K562 (cell line): ENCODE measurements around the gene KIAA0319L. TPM values are rescaled to one million over a fixed set of nuclear protein-coding genes. Genes with fewer than 3 reads are reported as not detected.

Experiments used
- GATA2 ChIP-seq: sonication (generic); formaldehyde crosslinking; IDR thresholded peaks from 2 replicates; pipeline ENCODE4 v1.4.0; 2020; ENCODE audit warnings: mild to moderate bottlenecking, missing genetic modification reagents
- NCOA4 ChIP-seq: fragments of 450-650 bp; IDR thresholded peaks from 2 replicates; pipeline ENCODE4 v1.6.1; 2018; ENCODE audit warnings: mild to moderate bottlenecking; ENCODE audit not compliant: partially characterized antibody
- RCOR1 ChIP-seq, 2 experiments: IDR thresholded peaks; 2 replicates each; pipeline ENCODE4 v1.6.1; 2012; ENCODE audit warnings: low read depth in 2 of 2, low read length in 2 of 2, borderline replicate concordance in 1 of 2, improper control_type of control experiment in 1 of 2
- ZNF316 ChIP-seq: fragments of 450-650 bp; IDR thresholded peaks from 2 replicates; pipeline ENCODE4 v1.6.1; 2016
- polyA plus RNA-seq, 8 experiments: library from polyadenylated mRNA; depleted of rRNA in 4 of 8; stranded (reverse) in 5 of 8; unstranded in 3 of 8; fragments of >200 nt; fragmentation: Nextera tagmentation in 2 of 8; fragmentation: Illumina TruSeq in 1 of 8; extraction: Ambion mirVana in 2 of 8; extraction: Trizol in 1 of 8; gene quantifications; 2 replicates each; pipeline versions ENCODE4 v1.2.1 to v1.2.3, GENCODE V29; 2011 to 2014; ENCODE audit warnings: inconsistent platforms in 1 of 8, missing spikeins in 1 of 8
- total RNA-seq, 7 experiments: library from RNA; depleted of rRNA in 6 of 7; stranded (reverse); fragments of >200 nt in 6 of 7; fragmentation: Illumina TruSeq in 2 of 7; extraction: Trizol in 2 of 7; gene quantifications; 2 replicates each; pipeline versions ENCODE4 v1.2.1 to v1.2.3, GENCODE V29; 2011 to 2021; ENCODE audit warnings: low replicate concordance in 1 of 7
- TF ChIP-seq, protein P1 (sequence below): fragments of 450-650 bp; IDR thresholded peaks from 2 replicates; pipeline ENCODE4 v1.6.1; 2016; ENCODE audit warnings: low read depth

The KIAA0319L gene
- total and polyA plus RNA-seq, 9 of the 15 experiments (the other 6 are each of a cell fraction or from before 2014, with no cell fraction given): 2.4 to 51.7 (median 27.4) TPM

DNA sequence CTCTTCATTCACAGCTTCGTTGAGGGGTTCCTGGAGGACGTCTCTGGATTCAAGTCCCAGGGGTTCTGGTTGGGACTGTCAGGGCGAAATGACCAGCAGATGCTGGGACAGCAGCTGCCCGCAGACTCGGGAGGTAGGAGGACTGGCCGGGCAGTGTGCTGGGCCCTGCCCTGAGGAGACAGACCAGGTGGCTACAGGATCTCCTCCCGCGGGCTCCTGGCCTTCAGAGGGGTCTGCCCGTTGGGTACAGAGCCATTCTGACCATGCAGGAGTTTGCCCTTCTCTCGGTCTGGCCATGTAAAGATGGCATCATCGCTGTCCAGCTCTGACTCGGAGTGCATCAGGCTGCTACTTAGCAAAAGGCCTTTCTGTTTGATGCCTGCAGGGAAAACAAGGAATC lies 122.5 kb downstream of the KIAA0319L start (continued):
- TF ChIP-seq, protein P1, sequence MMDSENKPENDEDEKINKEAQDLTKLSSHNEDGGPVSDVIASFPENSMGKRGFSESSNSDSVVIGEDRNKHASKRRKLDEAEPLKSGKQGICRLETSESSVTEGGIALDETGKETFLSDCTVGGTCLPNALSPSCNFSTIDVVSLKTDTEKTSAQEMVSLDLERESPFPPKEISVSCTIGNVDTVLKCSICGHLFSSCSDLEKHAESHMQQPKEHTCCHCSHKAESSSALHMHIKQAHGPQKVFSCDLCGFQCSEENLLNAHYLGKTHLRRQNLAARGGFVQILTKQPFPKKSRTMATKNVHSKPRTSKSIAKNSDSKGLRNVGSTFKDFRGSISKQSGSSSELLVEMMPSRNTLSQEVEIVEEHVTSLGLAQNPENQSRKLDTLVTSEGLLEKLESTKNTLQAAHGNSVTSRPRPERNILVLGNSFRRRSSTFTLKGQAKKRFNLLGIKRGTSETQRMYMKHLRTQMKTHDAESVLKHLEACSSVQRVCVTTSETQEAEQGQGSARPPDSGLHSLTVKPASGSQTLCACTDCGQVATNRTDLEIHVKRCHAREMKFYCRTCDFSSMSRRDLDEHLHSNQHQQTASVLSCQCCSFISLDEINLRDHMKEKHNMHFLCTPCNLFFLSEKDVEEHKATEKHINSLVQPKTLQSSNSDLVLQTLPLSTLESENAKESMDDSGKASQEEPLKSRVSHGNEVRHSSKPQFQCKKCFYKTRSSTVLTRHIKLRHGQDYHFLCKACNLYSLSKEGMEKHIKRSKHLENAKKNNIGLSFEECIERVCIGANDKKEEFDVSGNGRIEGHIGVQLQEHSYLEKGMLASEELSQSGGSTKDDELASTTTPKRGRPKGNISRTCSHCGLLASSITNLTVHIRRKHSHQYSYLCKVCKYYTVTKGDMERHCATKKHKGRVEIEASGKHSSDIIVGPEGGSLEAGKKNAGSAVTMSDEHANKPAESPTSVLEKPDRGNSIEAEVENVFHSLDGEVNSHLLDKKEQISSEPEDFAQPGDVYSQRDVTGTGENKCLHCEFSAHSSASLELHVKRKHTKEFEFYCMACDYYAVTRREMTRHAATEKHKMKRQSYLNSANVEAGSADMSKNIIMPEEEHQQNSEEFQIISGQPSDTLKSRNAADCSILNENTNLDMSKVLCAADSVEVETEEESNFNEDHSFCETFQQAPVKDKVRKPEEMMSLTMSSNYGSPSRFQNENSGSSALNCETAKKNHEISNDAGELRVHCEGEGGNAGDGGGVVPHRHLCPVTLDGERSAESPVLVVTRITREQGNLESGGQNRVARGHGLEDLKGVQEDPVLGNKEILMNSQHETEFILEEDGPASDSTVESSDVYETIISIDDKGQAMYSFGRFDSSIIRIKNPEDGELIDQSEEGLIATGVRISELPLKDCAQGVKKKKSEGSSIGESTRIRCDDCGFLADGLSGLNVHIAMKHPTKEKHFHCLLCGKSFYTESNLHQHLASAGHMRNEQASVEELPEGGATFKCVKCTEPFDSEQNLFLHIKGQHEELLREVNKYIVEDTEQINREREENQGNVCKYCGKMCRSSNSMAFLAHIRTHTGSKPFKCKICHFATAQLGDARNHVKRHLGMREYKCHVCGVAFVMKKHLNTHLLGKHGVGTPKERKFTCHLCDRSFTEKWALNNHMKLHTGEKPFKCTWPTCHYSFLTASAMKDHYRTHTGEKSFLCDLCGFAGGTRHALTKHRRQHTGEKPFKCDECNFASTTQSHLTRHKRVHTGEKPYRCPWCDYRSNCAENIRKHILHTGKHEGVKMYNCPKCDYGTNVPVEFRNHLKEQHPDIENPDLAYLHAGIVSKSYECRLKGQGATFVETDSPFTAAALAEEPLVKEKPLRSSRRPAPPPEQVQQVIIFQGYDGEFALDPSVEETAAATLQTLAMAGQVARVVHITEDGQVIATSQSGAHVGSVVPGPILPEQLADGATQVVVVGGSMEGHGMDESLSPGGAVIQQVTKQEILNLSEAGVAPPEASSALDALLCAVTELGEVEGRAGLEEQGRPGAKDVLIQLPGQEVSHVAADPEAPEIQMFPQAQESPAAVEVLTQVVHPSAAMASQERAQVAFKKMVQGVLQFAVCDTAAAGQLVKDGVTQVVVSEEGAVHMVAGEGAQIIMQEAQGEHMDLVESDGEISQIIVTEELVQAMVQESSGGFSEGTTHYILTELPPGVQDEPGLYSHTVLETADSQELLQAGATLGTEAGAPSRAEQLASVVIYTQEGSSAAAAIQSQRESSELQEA: no peak
- TF ChIP-seq GATA2 (CRISPR knock-in tag) (no peak), RCOR1 (IDR thresholded peaks at IDR 0.05; ENCODE audit: borderline replicate concordance in 1 of 2, low read depth in 2 of 2, low read length in 2 of 2) (no peak), NCOA4 (no peak), ZNF316 (no peak)
